SU-DHL-6 (cell line): ENCODE measurements around the gene FAU.

Experiments used
- EZH2phosphoT487 ChIP-seq: fragments of 200-600 bp; sonication (generic), shearing (Covaris generic); conservative IDR thresholded peaks from 2 replicates; pipeline ENCODE4 v1.6.1; 2018; ENCODE audit warnings: mild to moderate bottlenecking, antibody characterized with exemption, low read length, moderate library complexity, mixed read lengths
- TF ChIP-seq, protein P1 (sequence below): fragments of 200-600 bp; sonication (generic); IDR thresholded peaks from one replicate; pipeline ENCODE4 v1.5.1; 2017; ENCODE audit warnings: antibody characterized with exemption, mild to moderate bottlenecking, low read length, moderate library complexity; ENCODE audit not compliant: insufficient read depth, poor library complexity, severe bottlenecking

DNA sequence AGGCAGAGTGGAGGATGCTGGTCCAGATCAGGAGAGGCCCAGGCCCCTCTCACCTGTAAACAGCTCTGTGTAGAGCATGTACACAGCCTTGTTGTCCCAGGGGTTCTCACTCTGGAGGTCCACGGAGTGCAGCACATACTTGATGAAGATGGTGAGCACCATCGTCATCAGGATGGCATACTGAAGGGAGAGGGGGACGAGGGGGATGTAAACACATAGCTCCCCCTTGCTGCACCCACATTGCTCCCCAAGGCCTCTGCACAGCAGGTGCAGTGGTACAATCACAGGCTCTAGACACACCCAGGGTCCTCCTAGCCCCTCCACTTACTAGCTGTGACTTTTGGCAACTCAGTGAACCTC is 9.5 kb upstream of the FAU start:
- TF ChIP-seq, protein P1, sequence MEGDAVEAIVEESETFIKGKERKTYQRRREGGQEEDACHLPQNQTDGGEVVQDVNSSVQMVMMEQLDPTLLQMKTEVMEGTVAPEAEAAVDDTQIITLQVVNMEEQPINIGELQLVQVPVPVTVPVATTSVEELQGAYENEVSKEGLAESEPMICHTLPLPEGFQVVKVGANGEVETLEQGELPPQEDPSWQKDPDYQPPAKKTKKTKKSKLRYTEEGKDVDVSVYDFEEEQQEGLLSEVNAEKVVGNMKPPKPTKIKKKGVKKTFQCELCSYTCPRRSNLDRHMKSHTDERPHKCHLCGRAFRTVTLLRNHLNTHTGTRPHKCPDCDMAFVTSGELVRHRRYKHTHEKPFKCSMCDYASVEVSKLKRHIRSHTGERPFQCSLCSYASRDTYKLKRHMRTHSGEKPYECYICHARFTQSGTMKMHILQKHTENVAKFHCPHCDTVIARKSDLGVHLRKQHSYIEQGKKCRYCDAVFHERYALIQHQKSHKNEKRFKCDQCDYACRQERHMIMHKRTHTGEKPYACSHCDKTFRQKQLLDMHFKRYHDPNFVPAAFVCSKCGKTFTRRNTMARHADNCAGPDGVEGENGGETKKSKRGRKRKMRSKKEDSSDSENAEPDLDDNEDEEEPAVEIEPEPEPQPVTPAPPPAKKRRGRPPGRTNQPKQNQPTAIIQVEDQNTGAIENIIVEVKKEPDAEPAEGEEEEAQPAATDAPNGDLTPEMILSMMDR: no peak
- TF ChIP-seq EZH2phosphoT487: no peak
